GM23248 (cell line): ENCODE data around the gene GLS. TPM values are rescaled to one million over a fixed set of nuclear protein-coding genes. Genes with fewer than 3 reads are reported as not detected.

ENCODE experiments used
- DNase-seq: peaks from one replicate; pipeline ENCODE4 v3.0.0-alpha.2; 2015
- H2AFZ ChIP-seq: fragments of 200-600 bp; sonication (generic); 2 replicates; pipeline ENCODE4 v1.6.1; 2016; ENCODE audit warnings: antibody characterized with exemption
- H3F3A ChIP-seq: fragments of 200-600 bp; sonication (generic); 2 replicates; pipeline ENCODE4 v1.6.1; 2016; ENCODE audit warnings: mild to moderate bottlenecking, antibody characterized with exemption, mixed run types; ENCODE audit not compliant: insufficient read depth
- H3K27ac ChIP-seq: fragments of 200-600 bp; sonication (generic); 2 replicates; pipeline ENCODE4 v1.5.1; 2016; ENCODE audit warnings: mild to moderate bottlenecking
- H3K27me3 ChIP-seq: fragments of 200-600 bp; sonication (generic); replicated peaks from 2 replicates; pipeline ENCODE4 v1.6.1; 2016; ENCODE audit warnings: mild to moderate bottlenecking; ENCODE audit not compliant: insufficient read depth
- H3K36me3 ChIP-seq: fragments of 200-600 bp; sonication (generic); 2 replicates; pipeline ENCODE4 v1.6.1; 2016; ENCODE audit warnings: low read depth, mild to moderate bottlenecking
- H3K4me1 ChIP-seq: fragments of 200-600 bp; sonication (generic); 2 replicates; pipeline ENCODE4 v1.6.1; 2016; ENCODE audit warnings: mild to moderate bottlenecking; ENCODE audit not compliant: insufficient read depth
- H3K4me2 ChIP-seq: fragments of 200-600 bp; sonication (generic); one replicate; pipeline ENCODE4 v1.6.1; 2016; ENCODE audit warnings: mild to moderate bottlenecking; ENCODE audit not compliant: unreplicated experiment
- H3K4me3 ChIP-seq: fragments of 200-600 bp; sonication (generic); 2 replicates; pipeline ENCODE4 v1.5.1; 2016; ENCODE audit warnings: mild to moderate bottlenecking
- H3K79me2 ChIP-seq: fragments of 200-600 bp; sonication (generic); 2 replicates; pipeline ENCODE4 v1.6.1; 2016; ENCODE audit warnings: mild to moderate bottlenecking; ENCODE audit not compliant: insufficient read depth
- H3K9ac ChIP-seq: fragments of 200-600 bp; sonication (generic); 2 replicates; pipeline ENCODE4 v1.6.1; 2016; ENCODE audit warnings: mild to moderate bottlenecking
- H3K9me2 ChIP-seq: fragments of 200-600 bp; sonication (generic); 2 replicates; pipeline ENCODE4 v1.6.1; 2016; ENCODE audit warnings: mixed run types, mild to moderate bottlenecking, moderate library complexity; ENCODE audit not compliant: insufficient read depth
- H3K9me3 ChIP-seq: fragments of 200-600 bp; sonication (generic); one replicate; pipeline ENCODE4 v1.6.1; 2017; ENCODE audit warnings: low read depth
- H4K20me1 ChIP-seq: fragments of 200-600 bp; sonication (generic); 2 replicates; pipeline ENCODE4 v1.6.0; 2016; ENCODE audit not compliant: insufficient read depth
- EZH2 ChIP-seq: fragments of 200-600 bp; sonication (generic); IDR thresholded peaks from 2 replicates; pipeline ENCODE4 v1.6.1; 2018; ENCODE audit warnings: antibody characterized with exemption, mild to moderate bottlenecking; ENCODE audit not compliant: insufficient read depth, poor library complexity, severe bottlenecking
- EZH2phosphoT487 ChIP-seq: fragments of 200-600 bp; sonication (generic); IDR thresholded peaks from 2 replicates; pipeline ENCODE4 v1.6.1; 2018; ENCODE audit warnings: antibody characterized with exemption, moderate library complexity, mild to moderate bottlenecking, low read depth; ENCODE audit not compliant: insufficient read depth
- WGBS, 2 experiments: methylation state at CpG; one replicate each; pipeline ENCODE4 v1.1.6; 2015 to 2017; ENCODE audit warnings: low lambda C conversion rate in 2 of 2, low coverage in 1 of 2; ENCODE audit errors: missing lambda C conversion rate in 2 of 2; 5-methylcytosine and 5-hydroxymethylcytosine counted together
- in situ Hi-C: fragments of 300-500 bp; cut with MboI; formaldehyde crosslinking; loops from 2 replicates; pipeline ENCODE4 v1.15.0; 2020
- polyA plus RNA-seq: library from polyadenylated mRNA; unstranded; fragments of >200 nt; fragmentation: Nextera tagmentation; extraction: Ambion mirVana; gene quantifications from 2 replicates; pipeline ENCODE4 v1.2.1, GENCODE V29; 2016
- total RNA-seq: library from RNA; depleted of rRNA; stranded (reverse); fragments of >200 nt; shearing (Covaris generic); gene quantifications from 2 replicates; pipeline ENCODE4 v1.2.3, GENCODE V29; 2014

GLS gene
- total and polyA plus RNA-seq, 2 experiments from 2014 or later, result 96.0 to 362 TPM

- no peak for DNase-seq
- Histone ChIP-seq H3K4me2 (peak overlapping the region; percentile 75), H3K27me3 (no peaks in the 10 kb centered on the region), H3K27ac (peak overlapping the region; percentile 73), H3K9me2 (no peaks in the 10 kb centered on the region), H3K4me1 (peaks cover 68% of the 10 kb centered on the region), H3F3A (peaks cover 51% of the 10 kb centered on the region), H4K20me1 (no peaks in the 10 kb centered on the region), H3K79me2 (no peaks in the 10 kb centered on the region), H3K4me3 (peak overlapping the region; percentile 45), H3K9me3 (no peaks in the 10 kb centered on the region), H3K9ac (no peak overlapping the region), H2AFZ (no peak overlapping the region), H3K36me3 (no peaks in the 10 kb centered on the region)
- in situ Hi-C loops, result no loop called here
- WGBS, 2 experiments, result 79 to 85% methylated on average over 3 of the region's 3 CpGs
- TF ChIP-seq EZH2phosphoT487 (no peak), EZH2 (no peak)
Measured at GRCh38 chr2:190836767-190837166, 43.9 kb upstream of the GLS start.

GRCh38 chr2:190837420-190837819 lies 43.2 kb upstream of the GLS start:
- H3K79me2 ChIP-seq, result no peaks in the 10 kb centered on the region
- in situ Hi-C loops, result no loop called here
- peak overlapping the region; percentile 75 for H3K4me2 ChIP-seq
- H3F3A ChIP-seq, result peaks cover 58% of the 10 kb centered on the region
- H3K4me3 ChIP-seq, result peak overlapping the region; percentile 45
- H3K27me3 ChIP-seq, result no peaks in the 10 kb centered on the region
- TF ChIP-seq EZH2phosphoT487, result no peak
- TF ChIP-seq EZH2, result no peak
- H3K27ac ChIP-seq, result peak overlapping the region; percentile 73
- H2AFZ ChIP-seq, result no peak overlapping the region
- H3K4me1 ChIP-seq, result peaks cover 75% of the 10 kb centered on the region
- H3K9ac ChIP-seq, result peak overlapping the region; percentile 13; the same call in 1 of the 2 replicates
- no peaks in the 10 kb centered on the region for H4K20me1 ChIP-seq
- H3K9me3 ChIP-seq, result no peaks in the 10 kb centered on the region
- DNase-seq, result peak; percentile 84
- H3K9me2 ChIP-seq, result no peaks in the 10 kb centered on the region
- H3K36me3 ChIP-seq, result no peaks in the 10 kb centered on the region

GRCh38 chr2:190837952-190838361 lies 42.7 kb upstream of the GLS start:
- no peaks in the 10 kb centered on the region for H3K27me3 ChIP-seq
- peak overlapping the region; percentile 13 for H3K9ac ChIP-seq
- H3K4me1 ChIP-seq, result peaks cover 80% of the 10 kb centered on the region
- peak; percentile 56 for DNase-seq
- no peaks in the 10 kb centered on the region for H3K36me3 ChIP-seq
- no peaks in the 10 kb centered on the region for H3K79me2 ChIP-seq
- peak overlapping the region; percentile 45 for H3K4me3 ChIP-seq
- no peaks in the 10 kb centered on the region for H3K9me3 ChIP-seq
- no peak overlapping the region for H2AFZ ChIP-seq
- peak overlapping the region; percentile 75 for H3K4me2 ChIP-seq
- in situ Hi-C loops, result no loop called here
- H3K9me2 ChIP-seq, result no peaks in the 10 kb centered on the region
- TF ChIP-seq EZH2 (no peak), EZH2phosphoT487 (no peak)
- no peaks in the 10 kb centered on the region for H4K20me1 ChIP-seq
- peaks cover 61% of the 10 kb centered on the region for H3F3A ChIP-seq
- peak overlapping the region; percentile 73 for H3K27ac ChIP-seq
- 13 to 17% methylated on average over 3 of the region's 3 CpGs for WGBS, 2 experiments

- H3K4me2 ChIP-seq, result peak overlapping the region; percentile 75
- H3F3A ChIP-seq, result peaks cover 61% of the 10 kb centered on the region
- in situ Hi-C loops, result no loop called here
- H3K4me1 ChIP-seq, result peaks cover 83% of the 10 kb centered on the region
- H3K9me2 ChIP-seq, result no peaks in the 10 kb centered on the region
- H4K20me1 ChIP-seq, result no peaks in the 10 kb centered on the region
- TF ChIP-seq EZH2 (no peak), EZH2phosphoT487 (no peak)
- no peaks in the 10 kb centered on the region for H3K79me2 ChIP-seq
- H3K27ac ChIP-seq, result peak overlapping the region; percentile 73
- 35 to 39% methylated on average over 2 of the region's 2 CpGs for WGBS, 2 experiments
- no peaks in the 10 kb centered on the region for H3K9me3 ChIP-seq
- DNase-seq, result peak; percentile 85
- H3K27me3 ChIP-seq, result no peaks in the 10 kb centered on the region
- no peaks in the 10 kb centered on the region for H3K36me3 ChIP-seq
- H3K9ac ChIP-seq, result peak overlapping the region; percentile 13
- no peak overlapping the region for H2AFZ ChIP-seq
- peak overlapping the region; percentile 45 for H3K4me3 ChIP-seq
Measured at GRCh38 chr2:190838492-190838910, 42.1 kb upstream of the GLS start.

- DNase-seq, result no peak
- Histone ChIP-seq H3K4me3 (no peak overlapping the region), H3K4me1 (peaks cover 83% of the 10 kb centered on the region), H2AFZ (no peak overlapping the region), H3K4me2 (no peak overlapping the region), H3K9ac (no peak overlapping the region), H3K36me3 (no peaks in the 10 kb centered on the region), H3K9me2 (no peaks in the 10 kb centered on the region), H3K79me2 (no peaks in the 10 kb centered on the region), H3K27ac (no peak overlapping the region), H3F3A (peaks cover 66% of the 10 kb centered on the region), H3K9me3 (no peaks in the 10 kb centered on the region), H4K20me1 (no peaks in the 10 kb centered on the region), H3K27me3 (no peaks in the 10 kb centered on the region)
- in situ Hi-C loops, result no loop called here
- TF ChIP-seq EZH2phosphoT487 (no peak), EZH2 (no peak)
- 74 to 75% methylated on average over 4 of the region's 4 CpGs for WGBS, 2 experiments
Measured at GRCh38 chr2:190840569-190841172, 40.0 kb upstream of the GLS start.
